ENCODE data around the gene RNF207.

RNF207 gene

DNA sequence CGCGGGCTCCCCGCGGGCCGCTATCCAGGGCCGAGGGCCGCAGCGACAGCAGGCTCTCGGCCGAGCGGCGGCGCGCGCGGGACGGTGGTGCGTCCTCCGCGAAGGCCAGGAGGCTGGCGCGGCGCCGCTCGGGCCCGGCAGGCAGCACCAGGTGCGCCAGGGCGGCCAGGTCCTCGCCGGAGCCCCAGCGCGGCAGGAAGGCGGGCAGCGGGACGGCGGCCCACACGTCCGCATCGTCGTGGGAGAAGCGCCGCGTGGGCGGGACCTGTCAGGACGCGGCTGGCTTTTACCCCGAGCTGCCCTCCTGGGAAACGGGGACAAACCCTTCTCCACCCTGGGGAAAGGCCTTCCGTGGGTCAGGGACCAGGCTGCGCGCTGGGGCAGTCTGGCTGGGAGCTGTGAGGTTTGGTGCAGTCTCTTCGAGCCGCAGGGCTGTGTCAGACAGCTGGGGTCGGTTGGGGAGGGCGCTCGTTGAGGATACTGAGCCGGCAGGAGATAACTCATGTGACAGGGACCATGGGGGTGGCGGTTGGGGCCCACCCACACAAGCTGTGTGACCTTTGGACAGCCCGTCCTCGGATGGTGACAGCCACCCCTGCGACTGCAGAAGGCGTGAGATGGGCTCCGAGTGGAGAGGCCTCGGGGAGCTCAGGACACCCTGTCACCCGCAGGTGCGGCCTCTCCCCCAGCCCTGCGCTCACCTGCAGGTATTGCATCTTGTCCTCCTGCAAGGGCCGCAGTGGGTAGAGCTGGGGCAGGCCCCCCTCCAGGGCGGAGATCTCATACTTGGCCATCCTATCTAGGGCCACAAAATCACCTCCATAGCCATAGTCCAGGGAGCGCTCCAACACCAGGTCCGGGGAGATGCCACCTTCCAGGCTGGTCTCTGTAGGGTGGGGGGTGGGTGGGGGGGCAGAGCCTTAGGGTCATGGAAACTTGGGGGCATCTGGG, 44.1 kb downstream of the RNF207 start:
- no peak for DNase-seq

DNA sequence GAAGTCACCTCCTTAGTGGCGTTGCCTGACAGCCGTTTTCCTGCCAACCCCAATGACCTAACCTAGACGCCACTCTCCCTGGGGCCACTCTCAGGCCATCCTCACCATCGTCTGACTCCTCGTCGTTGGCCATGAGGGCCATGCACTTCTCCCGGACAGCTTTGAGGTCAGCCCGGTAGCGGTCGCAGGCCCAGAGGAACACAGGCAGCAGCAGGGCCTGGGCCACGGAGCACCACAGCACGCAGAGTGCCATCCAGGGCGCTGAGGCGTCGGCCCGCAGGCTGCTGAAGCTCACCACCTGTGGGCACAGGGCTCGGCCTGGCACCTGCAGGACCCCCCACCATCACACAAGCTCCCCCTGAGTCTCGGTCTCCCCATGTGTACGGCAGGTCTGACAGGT, 45.3 kb downstream of the RNF207 start:
- DNase-seq: no peak

- DNase-seq: no peak
Observed at GRCh38 chr1:6251681-6252373, 45.9 kb downstream of the RNF207 start.

GRCh38 chr1:6252374-6252710, 46.4 kb downstream of the RNF207 start:
- no peak for DNase-seq

- no peak for DNase-seq
Observed at GRCh38 chr1:6253380-6253779, 47.5 kb downstream of the RNF207 start.

GRCh38 chr1:6254691-6255090, 48.8 kb downstream of the RNF207 start:
- DNase-seq: no peak

DNA sequence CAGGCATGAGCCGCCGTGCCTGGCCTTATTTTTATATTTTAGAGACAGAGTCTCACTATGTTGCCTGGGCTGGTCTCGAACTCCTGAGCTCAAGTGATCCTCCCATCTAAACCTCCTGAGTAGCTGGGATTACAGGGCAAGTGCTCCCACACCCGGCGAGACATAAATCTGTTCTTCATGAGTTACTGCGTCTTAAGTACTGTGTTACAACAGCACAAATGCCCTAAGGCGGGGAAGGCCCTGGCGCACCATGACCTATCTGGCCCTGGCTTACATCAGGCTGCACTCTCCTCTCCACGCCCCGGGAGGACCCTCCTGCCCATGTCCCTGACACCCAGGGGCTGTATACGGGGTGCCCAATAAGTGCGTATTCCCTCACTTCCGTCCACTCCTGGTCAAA, 50.7 kb downstream of the RNF207 start:
- no peak for DNase-seq

DNA sequence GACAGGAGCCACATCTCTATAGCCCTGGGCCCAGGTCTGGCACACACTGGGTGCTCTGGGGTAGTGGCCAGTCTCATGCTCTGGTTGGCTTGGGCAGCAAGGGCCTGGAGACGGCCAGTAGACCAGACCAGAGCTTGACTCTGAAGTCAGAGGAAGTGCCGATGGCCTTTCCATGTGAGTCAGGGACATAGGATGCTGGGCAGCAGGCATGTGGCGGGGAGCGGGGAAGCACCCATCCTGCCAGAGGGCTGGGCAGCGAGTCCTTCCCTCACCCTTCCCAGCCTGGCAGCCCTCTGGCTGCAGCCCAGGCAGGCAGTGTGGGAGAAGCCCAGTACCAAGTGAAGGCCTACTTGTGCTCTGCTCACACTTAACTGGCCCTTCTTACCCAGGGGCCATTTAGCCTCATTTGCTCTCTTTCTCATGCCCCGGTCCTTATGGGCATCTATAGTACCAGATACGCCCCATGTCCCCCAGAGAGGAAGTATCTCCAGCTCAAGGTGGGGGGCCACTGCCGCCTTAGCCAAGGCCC, 51.7 kb downstream of the RNF207 start:
- DNase-seq: no peak

GRCh38 chr1:6258675-6259074, 52.8 kb downstream of the RNF207 start:
- no peak for DNase-seq

DNA sequence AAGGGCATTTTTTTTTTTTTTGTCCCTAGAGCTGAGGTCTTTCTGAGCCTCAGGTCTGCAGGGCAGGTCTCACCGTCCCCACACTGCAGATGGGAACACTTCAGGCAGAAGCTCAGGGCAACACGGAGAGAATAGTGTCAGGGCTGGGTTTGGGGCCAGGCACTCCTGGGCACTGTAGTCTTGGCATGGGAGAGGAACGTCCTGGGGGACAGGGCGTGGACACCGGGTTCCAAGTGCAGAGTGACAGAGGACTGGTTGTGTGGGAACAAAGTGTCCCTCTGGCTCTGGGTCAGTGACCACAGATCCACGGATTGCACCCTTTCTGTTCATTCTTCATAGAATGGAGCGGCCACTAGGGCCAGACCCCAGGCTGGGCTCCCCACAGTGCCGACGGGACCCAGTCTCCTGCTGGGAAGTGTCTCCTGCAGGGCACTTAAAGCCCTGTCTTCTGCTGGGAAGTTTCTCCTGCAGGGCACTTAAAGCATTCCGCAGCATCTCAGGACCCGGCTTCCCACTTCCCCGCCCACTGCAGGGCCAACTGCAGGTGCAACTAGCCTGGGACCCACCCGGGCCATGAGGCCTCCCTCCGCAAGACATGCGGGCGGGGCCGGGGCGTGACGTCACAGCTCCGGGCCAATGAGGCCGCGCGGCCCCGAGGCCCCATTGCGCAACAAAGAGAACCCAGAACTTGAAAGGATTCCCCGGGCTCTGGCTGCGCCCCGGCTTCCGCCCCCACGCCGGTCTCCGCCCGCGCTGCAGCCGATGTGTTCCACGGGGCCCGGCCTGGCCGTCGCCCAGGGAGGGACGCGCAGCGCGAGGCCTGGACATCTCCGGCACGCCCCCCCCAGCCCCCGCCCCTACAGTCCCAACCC, 53.8 kb downstream of the RNF207 start:
- DNase-seq: peak; percentile 50

- DNase-seq: no peak
Observed at GRCh38 chr1:6260433-6260934, 54.6 kb downstream of the RNF207 start.

GRCh38 chr1:6260961-6261614, 55.2 kb downstream of the RNF207 start, which contains the start of gene GPR153:
TSS of gene GPR153 (minus strand) at chr1:6261098. CDS start at chr1:6254905, 6,193 bp downstream.
- DNase-seq: no peak

GRCh38 chr1:6261615-6261995, 55.7 kb downstream of the RNF207 start:
- peak; percentile 8 for DNase-seq

DNA sequence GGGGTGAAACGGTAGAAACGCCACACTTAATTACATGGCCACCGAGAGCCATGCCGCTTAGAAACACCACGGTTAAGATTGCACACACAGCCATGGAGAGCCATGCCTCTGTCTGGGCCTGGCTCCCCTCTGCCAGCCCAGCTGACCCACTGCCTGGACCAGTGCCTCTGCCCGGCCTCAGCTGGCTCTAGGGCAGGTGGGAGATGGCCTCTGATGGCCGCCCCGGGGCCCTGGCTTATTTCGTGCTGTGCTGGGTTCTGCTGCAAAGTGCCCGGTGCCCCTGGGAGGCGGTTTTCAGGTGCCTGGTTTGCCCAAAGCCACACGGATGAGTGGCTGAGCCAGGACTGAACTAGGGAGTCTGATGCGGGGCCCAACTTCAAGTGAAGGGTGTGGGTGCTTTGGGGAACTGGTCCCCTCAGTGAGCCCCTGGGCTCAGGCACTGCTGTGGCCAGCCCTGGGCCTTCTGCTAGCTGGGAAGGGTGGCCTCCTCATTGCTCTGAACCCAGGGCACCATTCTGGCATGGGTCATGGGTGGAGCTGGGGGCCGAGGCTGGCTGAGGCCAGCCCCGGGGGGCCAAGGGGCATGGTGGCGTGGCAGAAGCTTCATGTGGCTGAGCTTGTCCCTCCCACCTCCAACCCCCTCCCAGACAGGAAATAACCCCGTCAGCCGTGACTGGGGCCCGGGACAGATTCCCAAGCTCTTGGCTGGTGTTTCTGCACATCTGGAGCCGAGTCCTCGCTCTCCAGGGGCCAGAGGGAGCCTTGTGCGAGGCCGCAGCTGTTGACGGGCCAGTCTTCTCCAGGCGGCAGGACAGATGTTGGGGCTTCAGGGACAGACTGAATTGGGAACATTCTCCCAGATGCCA, 56.9 kb downstream of the RNF207 start:
- DNase-seq: no peak

GRCh38 chr1:6263716-6264115, 57.8 kb downstream of the RNF207 start:
- no peak for DNase-seq

- DNase-seq: no peak
Observed at GRCh38 chr1:6265151-6265550, 59.2 kb downstream of the RNF207 start.

GRCh38 chr1:6266641-6267040, 60.7 kb downstream of the RNF207 start:
- DNase-seq: no peak

DNA sequence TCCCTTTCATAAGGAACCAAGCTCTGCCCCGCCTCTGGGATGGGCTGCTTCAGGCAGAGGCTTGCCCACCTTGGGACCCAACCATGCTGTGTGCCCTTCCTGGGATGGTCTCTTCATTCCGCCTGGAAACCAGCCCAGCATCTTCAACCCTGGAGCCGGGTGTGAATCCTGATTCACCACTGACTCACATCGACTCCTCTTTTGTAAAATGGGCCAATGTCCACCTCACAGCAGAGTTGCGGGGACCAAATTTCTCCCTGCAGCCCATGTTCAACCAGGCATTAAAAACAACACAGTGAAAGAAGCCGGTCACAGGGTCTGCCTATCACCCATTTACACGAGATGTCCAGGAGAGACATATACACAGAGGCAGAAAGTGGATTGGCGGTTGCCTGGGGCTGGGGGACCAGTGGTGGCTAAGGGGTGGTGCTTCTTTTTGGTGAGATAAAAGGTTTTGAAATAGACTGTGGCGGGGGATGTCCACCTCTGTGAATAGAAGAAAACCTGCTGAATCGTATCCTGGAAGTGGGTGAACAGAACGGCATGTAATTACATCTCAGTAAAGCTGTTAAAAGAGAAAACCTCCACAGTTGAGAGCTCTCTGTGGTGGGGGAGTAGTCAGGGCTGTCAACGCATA, 61.9 kb downstream of the RNF207 start:
- no peak for DNase-seq

GRCh38 chr1:6268415-6268814, 62.5 kb downstream of the RNF207 start:
- no peak for DNase-seq

DNA sequence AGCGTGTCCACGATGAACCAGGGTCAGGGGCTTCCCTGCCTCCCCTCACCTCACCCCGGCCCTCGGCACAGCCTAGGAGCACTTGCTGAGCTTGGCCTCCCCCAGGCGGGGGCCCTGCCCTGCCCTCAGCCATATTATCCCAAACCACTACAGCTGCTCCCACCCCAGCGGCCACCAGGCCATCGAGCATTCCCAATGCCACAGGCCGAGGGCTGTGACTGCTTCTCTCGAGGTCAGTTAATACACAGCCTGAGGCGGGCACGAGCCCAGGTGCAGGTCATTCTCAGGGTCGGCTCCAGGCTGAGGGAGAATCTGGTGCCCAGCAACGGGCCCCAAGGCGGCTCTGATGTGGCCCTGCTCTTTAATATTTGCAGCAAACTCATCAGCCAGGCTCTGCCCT, 63.4 kb downstream of the RNF207 start:
- no peak for DNase-seq
